ENCODE data around the gene WDR27. TPM values are rescaled to one million over a fixed set of nuclear protein-coding genes. Genes with fewer than 3 reads are reported as not detected.

The WDR27 gene
- total and polyA plus RNA-seq, 4 donors = 6.9 to 68.1 (median 31.4) TPM

DNA sequence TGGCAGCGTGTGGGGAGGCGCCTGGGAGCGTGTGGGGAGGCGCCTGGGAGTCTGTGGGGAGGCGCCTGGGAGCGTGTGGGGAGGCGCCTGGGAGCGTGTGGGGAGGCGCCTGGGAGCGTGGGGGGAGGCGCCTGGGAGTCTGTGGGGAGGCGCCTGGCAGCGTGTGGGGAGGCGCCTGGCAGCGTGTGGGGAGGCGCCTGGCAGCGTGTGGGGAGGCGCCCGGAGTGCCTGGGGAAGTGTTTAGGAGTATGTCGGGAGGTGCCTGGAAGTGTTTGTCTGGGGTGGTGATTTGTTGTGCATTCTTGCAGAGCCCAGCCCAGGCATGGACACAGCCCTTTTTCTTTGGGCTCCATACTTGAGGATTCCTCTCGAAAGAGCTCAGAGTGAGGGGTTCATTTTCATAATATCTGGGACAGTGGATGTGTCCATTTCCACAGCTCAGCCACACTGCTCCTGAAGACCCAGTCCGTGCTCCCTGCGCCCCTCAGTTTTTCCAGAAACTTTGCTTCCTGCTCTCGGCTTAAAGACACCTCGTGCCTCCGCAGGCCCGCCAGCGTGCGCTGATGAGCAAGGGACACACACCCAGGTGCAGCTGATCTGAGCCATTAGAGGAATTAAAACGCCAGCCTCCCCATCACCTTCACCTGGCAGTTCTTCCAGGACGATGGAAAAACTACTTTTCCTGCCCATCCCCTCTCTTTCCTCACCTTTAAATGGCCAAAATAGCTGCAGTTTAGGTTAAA lies 276.0 kb downstream of the WDR27 start:
- TF ChIP-seq, protein P1, sequence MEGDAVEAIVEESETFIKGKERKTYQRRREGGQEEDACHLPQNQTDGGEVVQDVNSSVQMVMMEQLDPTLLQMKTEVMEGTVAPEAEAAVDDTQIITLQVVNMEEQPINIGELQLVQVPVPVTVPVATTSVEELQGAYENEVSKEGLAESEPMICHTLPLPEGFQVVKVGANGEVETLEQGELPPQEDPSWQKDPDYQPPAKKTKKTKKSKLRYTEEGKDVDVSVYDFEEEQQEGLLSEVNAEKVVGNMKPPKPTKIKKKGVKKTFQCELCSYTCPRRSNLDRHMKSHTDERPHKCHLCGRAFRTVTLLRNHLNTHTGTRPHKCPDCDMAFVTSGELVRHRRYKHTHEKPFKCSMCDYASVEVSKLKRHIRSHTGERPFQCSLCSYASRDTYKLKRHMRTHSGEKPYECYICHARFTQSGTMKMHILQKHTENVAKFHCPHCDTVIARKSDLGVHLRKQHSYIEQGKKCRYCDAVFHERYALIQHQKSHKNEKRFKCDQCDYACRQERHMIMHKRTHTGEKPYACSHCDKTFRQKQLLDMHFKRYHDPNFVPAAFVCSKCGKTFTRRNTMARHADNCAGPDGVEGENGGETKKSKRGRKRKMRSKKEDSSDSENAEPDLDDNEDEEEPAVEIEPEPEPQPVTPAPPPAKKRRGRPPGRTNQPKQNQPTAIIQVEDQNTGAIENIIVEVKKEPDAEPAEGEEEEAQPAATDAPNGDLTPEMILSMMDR (IDR thresholded peaks at IDR 0.05; ENCODE audit: control extremely low read depth, extremely low read depth) = no peak
- no peak overlapping the region for H3K4me3 ChIP-seq
- peaks cover 0 to 16% (median 5%) of the 10 kb centered on the region in 4 donors for H3K9me3 ChIP-seq (ENCODE audit: control insufficient read depth in 4 of 4, insufficient read depth in 3 of 4, low read length in 3 of 4)
- H3K9ac ChIP-seq (ENCODE audit: insufficient read depth in 1 of 2, low read length in 2 of 2) = no peak overlapping the region
- DNase-seq (peak in 1 of 3 donors; percentile 46), ATAC-seq (ENCODE audit: insufficient read depth, low FRiP score) (no peak)
- peaks cover 0 to 14% (median 0%) of the 10 kb centered on the region in 5 donors for H3K4me1 ChIP-seq (ENCODE audit: control insufficient read depth in 5 of 5, insufficient read depth in 5 of 5, low read length in 5 of 5)
- H3K36me3 ChIP-seq (ENCODE audit: control insufficient read depth in 4 of 4, insufficient read depth in 4 of 4, low read length in 4 of 4) = peaks cover 0 to 6% (median 0%) of the 10 kb centered on the region in 4 donors
- no peaks in the 10 kb centered on the region for H3K27me3 ChIP-seq (ENCODE audit: control insufficient read depth in 3 of 3, insufficient read depth in 3 of 3, low read length in 2 of 3)
- H3K27ac ChIP-seq (ENCODE audit: low read depth in 1 of 2, low read length in 1 of 2) = no peak overlapping the region
- 87 to 96% methylated on average over 28 to 31 of the region's 31 CpGs for WGBS, 2 donors

DNA sequence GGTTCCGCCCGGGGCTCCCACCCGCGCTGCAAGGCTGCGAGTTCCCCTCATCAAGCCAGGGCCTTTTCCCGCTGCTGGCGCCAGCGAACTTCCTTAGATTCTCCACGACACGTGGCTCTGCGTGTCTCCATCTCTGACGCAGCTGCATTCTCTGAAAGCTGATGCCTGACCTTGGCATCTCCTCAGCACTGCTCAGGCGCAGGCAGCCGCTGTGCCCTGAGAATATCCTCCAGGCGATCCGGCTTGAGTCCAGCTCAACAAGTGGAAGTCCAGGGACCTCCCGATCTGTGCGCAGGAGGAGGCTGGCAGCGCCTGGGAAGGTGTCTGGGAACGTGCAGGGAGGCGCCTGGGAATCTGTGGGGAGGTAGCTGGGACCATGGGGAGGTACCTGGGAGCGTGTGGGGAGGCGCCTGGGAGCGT lies 277.0 kb downstream of the WDR27 start:
- ATAC-seq (ENCODE audit: insufficient read depth, low FRiP score) (no peak), DNase-seq (peak; percentile 25 to 73 (median 64))
- peaks cover 0 to 8% (median 0%) of the 10 kb centered on the region in 4 donors for H3K9me3 ChIP-seq (ENCODE audit: control insufficient read depth in 4 of 4, insufficient read depth in 3 of 4, low read length in 3 of 4)
- TF ChIP-seq, protein P1 (IDR thresholded peaks at IDR 0.05; ENCODE audit: control extremely low read depth, extremely low read depth) = no peak
- peak overlapping the region in 1 of 2 donors; percentile 41 for H3K27ac ChIP-seq (ENCODE audit: low read depth in 1 of 2, low read length in 1 of 2)
- WGBS, 2 donors = 75 to 78% methylated on average over 24 of the region's 24 CpGs
- peaks cover 0 to 14% (median 0%) of the 10 kb centered on the region in 5 donors for H3K4me1 ChIP-seq (ENCODE audit: control insufficient read depth in 5 of 5, insufficient read depth in 5 of 5, low read length in 5 of 5)
- no peak overlapping the region for H3K4me3 ChIP-seq
- H3K9ac ChIP-seq (ENCODE audit: insufficient read depth in 1 of 2, low read length in 2 of 2) = no peak overlapping the region
- H3K36me3 ChIP-seq (ENCODE audit: control insufficient read depth in 4 of 4, insufficient read depth in 4 of 4, low read length in 4 of 4) = peaks cover 0 to 1% (median 0%) of the 10 kb centered on the region in 4 donors
- H3K27me3 ChIP-seq (ENCODE audit: control insufficient read depth in 3 of 3, insufficient read depth in 3 of 3, low read length in 2 of 3) = no peaks in the 10 kb centered on the region

DNA sequence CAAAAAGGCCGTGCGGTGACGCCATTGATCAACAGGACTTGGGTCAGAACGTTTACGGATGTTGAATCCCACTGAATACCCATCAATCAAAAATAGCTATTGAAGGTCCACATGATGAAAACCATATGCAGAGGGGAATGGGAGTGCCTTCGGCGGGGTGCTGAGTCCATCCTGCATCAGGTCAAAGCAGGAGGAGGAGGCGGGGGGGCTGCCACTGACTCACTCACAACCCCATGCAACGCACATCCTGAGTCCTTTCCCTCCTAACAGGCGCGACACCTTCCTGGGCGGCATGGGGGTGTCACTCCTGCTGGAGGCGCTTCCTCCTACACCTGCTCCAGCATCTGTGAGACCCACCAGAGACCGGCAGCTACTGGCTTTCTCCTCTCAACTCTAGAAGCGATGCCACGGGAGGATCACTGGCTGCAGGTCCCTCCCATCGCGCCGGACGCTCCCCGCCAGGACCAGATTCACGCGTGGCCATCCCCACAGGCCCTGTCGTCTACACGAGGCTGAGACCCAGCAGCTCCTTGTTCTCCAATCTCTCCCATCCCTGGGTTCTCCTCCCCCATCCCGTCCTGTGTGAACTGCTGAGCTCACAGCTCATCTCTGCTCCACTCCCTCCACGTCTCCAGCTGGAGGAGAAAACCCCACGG lies 277.6 kb downstream of the WDR27 start:
- WGBS, 2 donors = 86 to 87% methylated on average over 28 of the region's 28 CpGs
- H3K36me3 ChIP-seq (ENCODE audit: control insufficient read depth in 4 of 4, insufficient read depth in 4 of 4, low read length in 4 of 4) = no peaks in the 10 kb centered on the region
- DNase-seq = no peak
- no peak overlapping the region for H3K27ac ChIP-seq (ENCODE audit: low read depth in 1 of 2, low read length in 1 of 2)
- no peak overlapping the region for H3K4me3 ChIP-seq
- H3K27me3 ChIP-seq (ENCODE audit: control insufficient read depth in 3 of 3, insufficient read depth in 3 of 3, low read length in 2 of 3) = no peaks in the 10 kb centered on the region
- H3K9me3 ChIP-seq (ENCODE audit: control insufficient read depth in 4 of 4, insufficient read depth in 3 of 4, low read length in 3 of 4) = peaks cover 0 to 5% (median 0%) of the 10 kb centered on the region in 4 donors
- no peak for ATAC-seq (ENCODE audit: insufficient read depth, low FRiP score)
- H3K4me1 ChIP-seq (ENCODE audit: control insufficient read depth in 5 of 5, insufficient read depth in 5 of 5, low read length in 5 of 5) = peaks cover 0 to 14% (median 0%) of the 10 kb centered on the region in 5 donors
- TF ChIP-seq, protein P1 (IDR thresholded peaks at IDR 0.05; ENCODE audit: control extremely low read depth, extremely low read depth) = no peak
- no peak overlapping the region for H3K9ac ChIP-seq (ENCODE audit: insufficient read depth in 1 of 2, low read length in 2 of 2)
